WERI-Rb-1 (cell line): ENCODE measurements around the gene SERPINB6.

Source experiments
- DNase-seq: peaks from one replicate; pipeline ENCODE4 v3.0.0-alpha.2; 2020
- H3K27ac ChIP-seq: fragments of 250-450 bp; sonication (Bioruptor Pico); 2 replicates; pipeline ENCODE4 v1.5.1; 2020; ENCODE audit warnings: mild to moderate bottlenecking, moderate library complexity
- H3K27me3 ChIP-seq: fragments of 250-450 bp; sonication (Bioruptor Pico); 2 replicates; pipeline ENCODE4 v1.5.1; 2021; ENCODE audit warnings: mild to moderate bottlenecking, low read depth, moderate library complexity; ENCODE audit not compliant: insufficient read depth, severe bottlenecking
- H3K36me3 ChIP-seq: fragments of 250-450 bp; sonication (Bioruptor Pico); 2 replicates; pipeline ENCODE4 v1.5.1; 2020; ENCODE audit warnings: mild to moderate bottlenecking, moderate library complexity
- H3K4me3 ChIP-seq: 2 replicates; pipeline ENCODE4 v1.5.1; 2011; ENCODE audit warnings: low read depth, mild to moderate bottlenecking, control low read depth, low read length
- H3K9me3 ChIP-seq: fragments of 250-450 bp; sonication (Bioruptor Pico); 2 replicates; pipeline ENCODE4 v1.5.1; 2021; ENCODE audit warnings: mild to moderate bottlenecking, moderate library complexity; ENCODE audit not compliant: severe bottlenecking
- TF ChIP-seq, protein P1 (sequence below): IDR thresholded peaks from 2 replicates; pipeline ENCODE4 v1.5.1; 2011; ENCODE audit warnings: low read depth, mild to moderate bottlenecking, control low read depth, inconsistent platforms, low read length

The SERPINB6 gene

DNA sequence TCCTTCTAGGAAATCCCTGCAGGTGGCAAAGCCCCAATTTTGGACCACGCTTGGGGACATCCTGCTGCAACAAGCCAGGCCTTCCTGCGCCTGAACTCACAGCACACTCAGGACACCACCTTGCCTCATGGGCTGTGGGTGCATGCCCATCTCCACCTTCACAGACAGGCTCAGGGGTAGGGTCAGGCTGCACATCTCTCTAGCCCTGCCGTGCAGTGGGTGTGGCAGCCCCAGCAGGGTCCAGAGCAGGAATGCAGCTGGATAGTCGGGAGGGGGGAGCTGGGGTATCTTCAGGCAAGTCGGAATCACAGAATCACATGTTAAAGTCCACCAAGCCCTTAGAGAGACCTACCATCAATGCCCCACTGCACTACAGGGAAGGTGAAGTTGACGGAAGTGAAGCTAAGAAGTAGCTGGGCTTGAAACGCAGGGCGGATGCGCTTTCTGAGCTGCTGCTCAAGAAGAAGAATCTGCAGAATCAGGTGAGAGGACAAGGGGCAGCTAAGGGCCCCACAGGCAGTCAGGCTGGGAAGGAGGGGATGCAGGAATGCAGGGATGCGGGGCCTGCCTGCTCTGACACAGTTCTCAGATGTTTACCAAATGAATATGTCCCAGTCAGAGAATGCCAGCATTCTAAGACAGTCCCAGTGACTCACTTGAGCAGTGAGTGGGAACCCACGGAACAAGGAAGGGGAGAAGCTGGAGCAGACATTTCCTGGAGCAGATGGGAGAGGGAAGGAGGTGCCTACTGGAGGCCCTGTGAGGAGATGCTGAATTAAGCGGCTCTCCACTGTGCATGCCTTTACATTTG lies 11.3 kb downstream of the SERPINB6 start:
- no peak overlapping the region for H3K4me3 ChIP-seq
- no peaks in the 10 kb centered on the region for H3K36me3 ChIP-seq
- no peak overlapping the region for H3K27ac ChIP-seq
- TF ChIP-seq, protein P1, sequence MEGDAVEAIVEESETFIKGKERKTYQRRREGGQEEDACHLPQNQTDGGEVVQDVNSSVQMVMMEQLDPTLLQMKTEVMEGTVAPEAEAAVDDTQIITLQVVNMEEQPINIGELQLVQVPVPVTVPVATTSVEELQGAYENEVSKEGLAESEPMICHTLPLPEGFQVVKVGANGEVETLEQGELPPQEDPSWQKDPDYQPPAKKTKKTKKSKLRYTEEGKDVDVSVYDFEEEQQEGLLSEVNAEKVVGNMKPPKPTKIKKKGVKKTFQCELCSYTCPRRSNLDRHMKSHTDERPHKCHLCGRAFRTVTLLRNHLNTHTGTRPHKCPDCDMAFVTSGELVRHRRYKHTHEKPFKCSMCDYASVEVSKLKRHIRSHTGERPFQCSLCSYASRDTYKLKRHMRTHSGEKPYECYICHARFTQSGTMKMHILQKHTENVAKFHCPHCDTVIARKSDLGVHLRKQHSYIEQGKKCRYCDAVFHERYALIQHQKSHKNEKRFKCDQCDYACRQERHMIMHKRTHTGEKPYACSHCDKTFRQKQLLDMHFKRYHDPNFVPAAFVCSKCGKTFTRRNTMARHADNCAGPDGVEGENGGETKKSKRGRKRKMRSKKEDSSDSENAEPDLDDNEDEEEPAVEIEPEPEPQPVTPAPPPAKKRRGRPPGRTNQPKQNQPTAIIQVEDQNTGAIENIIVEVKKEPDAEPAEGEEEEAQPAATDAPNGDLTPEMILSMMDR = no peak
- no peaks in the 10 kb centered on the region for H3K27me3 ChIP-seq
- DNase-seq = no peak
- no peaks in the 10 kb centered on the region for H3K9me3 ChIP-seq

DNA sequence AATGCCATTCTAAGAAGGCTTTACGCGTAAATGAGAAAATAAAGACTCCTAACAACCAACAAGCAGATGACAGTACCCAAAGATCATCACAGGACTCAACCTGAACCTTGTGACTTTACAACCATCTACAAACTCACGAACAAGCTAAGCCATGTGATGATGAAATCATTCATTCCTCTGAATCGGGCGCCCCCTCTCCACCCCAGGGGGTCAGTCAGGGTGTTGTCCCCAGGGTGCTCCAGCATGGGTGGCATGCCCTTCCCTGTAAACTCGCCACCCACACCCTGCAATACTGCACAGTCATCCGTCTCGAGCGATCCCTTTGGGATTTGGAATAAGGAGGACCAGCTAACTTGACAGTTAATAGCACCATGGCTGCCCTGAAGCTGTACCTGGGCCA lies 12.6 kb downstream of the SERPINB6 start:
- Histone ChIP-seq H3K36me3 (no peaks in the 10 kb centered on the region), H3K9me3 (no peaks in the 10 kb centered on the region), H3K4me3 (no peak overlapping the region), H3K27ac (no peak overlapping the region), H3K27me3 (no peaks in the 10 kb centered on the region)
- TF ChIP-seq, protein P1 = no peak
- no peak for DNase-seq

DNA sequence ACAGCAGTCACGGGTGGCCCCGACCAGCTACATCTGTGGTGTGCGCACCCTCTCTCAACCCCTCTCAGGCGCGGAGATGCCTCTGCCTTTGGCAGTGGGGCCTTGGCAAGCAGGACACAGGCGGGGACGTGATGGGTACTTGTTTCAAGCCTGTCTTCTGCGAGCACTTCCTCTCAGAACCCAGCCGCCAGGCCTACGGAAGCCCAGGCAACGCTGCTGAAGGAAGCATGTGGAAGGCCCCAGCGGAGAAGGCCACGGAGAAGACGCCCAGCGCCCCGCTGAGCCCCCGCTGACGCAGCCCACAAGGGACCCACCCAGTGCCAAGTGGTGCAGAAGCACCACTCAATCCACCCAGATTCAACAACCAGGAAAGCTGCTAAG lies 13.0 kb downstream of the SERPINB6 start:
- DNase-seq = no peak
- H3K36me3 ChIP-seq = no peaks in the 10 kb centered on the region
- no peak overlapping the region for H3K4me3 ChIP-seq
- no peak overlapping the region for H3K27ac ChIP-seq
- TF ChIP-seq, protein P1 = no peak
- H3K27me3 ChIP-seq = no peaks in the 10 kb centered on the region
- no peaks in the 10 kb centered on the region for H3K9me3 ChIP-seq

DNA sequence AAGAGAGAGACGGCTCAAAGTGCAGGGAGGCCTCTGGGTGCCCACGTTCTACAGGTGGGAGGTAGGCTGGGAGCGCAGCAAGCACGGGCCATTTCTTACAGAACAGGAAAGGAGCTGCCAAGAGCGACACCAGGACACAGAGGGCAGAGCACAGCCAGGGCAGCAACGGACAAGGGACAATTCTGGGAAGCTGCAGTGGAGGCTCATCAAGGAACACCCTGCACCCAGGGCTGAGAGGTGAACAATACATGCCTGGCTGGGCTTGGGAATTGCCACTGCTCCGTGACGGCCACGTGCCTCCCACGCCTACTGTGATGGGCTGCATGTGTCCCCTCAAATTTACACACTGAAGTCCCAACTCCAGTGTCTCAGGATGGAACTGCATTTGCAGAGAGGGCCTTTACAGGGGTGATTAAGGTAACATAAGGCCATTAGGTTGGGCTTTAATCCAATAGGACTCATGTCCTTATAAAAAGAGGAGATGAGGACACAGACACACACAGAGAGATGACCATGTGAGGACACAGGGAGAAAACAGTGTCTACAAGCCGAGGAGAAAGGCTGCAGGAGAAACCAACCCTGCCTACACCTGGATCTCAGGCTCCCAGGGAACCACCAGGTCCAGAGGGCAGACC lies 13.6 kb downstream of the SERPINB6 start:
- Histone ChIP-seq H3K27ac (peak overlapping the region; percentile 57), H3K9me3 (no peaks in the 10 kb centered on the region), H3K4me3 (no peak overlapping the region), H3K27me3 (no peaks in the 10 kb centered on the region), H3K36me3 (no peaks in the 10 kb centered on the region)
- DNase-seq = peak; percentile 52
- TF ChIP-seq, protein P1 = no peak

DNA sequence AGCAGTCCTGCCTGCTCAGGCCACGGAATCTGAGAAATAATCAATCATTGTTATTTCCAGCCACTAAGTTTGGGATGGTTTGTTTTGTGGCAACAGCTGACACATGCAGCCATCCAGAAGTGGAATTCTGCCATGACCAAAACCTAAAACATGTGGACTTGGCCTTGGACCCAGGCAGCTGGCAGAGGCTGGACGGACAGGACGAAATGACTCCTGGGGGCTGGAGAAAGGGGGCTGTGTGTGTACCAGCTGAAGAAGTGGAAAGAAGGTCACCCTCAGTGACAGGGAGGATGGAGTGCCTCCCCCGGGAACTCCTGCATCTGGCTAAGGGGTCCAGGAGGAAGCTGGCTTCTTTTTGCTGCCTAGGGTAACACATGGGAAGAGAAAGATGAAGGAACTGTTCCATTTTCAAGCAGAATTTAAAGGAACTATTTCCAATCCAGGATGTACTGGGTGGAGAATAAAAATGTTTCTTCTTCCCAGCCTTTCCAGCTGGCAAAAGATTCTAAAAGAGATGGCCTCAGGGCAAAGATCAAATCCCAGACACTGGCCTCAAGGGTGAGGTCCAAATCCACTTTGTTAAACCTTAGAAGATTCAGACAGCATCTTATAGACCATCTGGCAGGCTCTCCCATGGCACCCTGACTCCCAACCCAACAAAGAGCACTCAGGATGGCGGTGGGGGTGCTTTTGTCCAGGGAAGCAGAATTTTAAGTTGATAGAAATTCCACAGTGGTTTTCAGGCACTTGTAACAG lies 14.3 kb downstream of the SERPINB6 start:
- Histone ChIP-seq H3K9me3 (no peaks in the 10 kb centered on the region), H3K27ac (peak overlapping the region; percentile 57), H3K4me3 (no peak overlapping the region), H3K27me3 (no peaks in the 10 kb centered on the region), H3K36me3 (no peaks in the 10 kb centered on the region)
- TF ChIP-seq, protein P1 = no peak
- no peak for DNase-seq
